GM21528 (cell line): ENCODE results near the gene PXDN.
"Not testable (repeated sequence)": the region's sequence is repeated elsewhere in the genome, so short reads cannot be mapped to it uniquely, and the experiment has no call there.

ENCODE experiments used
- ATAC-seq: cut with Tn5 transposase; IDR thresholded peaks from one replicate; pipeline ENCODE4 v1.9.1; 2021; ENCODE audit warnings: mild to moderate bottlenecking, moderate library complexity; ENCODE audit not compliant: unreplicated experiment, low FRiP score

The PXDN gene, protein sequence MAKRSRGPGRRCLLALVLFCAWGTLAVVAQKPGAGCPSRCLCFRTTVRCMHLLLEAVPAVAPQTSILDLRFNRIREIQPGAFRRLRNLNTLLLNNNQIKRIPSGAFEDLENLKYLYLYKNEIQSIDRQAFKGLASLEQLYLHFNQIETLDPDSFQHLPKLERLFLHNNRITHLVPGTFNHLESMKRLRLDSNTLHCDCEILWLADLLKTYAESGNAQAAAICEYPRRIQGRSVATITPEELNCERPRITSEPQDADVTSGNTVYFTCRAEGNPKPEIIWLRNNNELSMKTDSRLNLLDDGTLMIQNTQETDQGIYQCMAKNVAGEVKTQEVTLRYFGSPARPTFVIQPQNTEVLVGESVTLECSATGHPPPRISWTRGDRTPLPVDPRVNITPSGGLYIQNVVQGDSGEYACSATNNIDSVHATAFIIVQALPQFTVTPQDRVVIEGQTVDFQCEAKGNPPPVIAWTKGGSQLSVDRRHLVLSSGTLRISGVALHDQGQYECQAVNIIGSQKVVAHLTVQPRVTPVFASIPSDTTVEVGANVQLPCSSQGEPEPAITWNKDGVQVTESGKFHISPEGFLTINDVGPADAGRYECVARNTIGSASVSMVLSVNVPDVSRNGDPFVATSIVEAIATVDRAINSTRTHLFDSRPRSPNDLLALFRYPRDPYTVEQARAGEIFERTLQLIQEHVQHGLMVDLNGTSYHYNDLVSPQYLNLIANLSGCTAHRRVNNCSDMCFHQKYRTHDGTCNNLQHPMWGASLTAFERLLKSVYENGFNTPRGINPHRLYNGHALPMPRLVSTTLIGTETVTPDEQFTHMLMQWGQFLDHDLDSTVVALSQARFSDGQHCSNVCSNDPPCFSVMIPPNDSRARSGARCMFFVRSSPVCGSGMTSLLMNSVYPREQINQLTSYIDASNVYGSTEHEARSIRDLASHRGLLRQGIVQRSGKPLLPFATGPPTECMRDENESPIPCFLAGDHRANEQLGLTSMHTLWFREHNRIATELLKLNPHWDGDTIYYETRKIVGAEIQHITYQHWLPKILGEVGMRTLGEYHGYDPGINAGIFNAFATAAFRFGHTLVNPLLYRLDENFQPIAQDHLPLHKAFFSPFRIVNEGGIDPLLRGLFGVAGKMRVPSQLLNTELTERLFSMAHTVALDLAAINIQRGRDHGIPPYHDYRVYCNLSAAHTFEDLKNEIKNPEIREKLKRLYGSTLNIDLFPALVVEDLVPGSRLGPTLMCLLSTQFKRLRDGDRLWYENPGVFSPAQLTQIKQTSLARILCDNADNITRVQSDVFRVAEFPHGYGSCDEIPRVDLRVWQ (N-terminal part only)

DNA sequence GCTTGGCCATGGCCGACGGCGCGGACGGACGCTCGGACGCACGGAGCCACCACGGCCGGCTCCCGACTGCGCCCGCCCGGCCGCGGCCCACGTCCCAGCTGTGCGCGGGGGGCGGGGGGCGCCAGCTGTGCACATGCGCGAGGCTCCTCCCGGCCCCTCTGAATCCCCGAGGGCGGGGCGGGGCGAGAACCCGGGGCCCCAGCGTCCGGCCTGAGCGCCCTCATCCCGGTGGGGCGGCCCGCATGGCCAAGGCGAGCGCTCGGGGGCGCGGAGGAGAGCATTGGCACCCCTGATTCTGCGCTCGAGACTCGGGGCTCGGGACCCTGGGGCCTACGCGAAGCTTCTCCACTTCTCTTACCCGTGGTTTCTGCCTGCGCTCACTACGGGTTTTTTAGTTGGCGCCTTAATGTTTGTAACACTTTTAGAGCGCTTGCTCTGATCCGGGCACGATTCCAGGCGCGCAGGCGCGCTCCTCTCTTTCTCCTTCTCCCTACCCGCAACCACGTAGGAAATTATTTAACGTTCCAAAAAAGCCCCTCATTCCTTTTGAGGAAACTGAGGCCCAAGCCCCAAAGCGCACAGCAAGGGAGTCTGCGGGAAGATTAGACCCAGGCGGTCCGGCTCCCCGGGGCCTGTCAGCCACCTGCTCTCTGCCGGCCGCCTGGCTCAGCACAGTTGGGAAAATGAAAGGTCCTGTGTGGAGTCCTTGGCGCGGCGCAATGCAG lies at the start of gene PXDN:
PXDN (minus strand) TSS at position 70 of the 725 bp plus-strand sequence; CDS start at position 10, 60 bp downstream.
- ATAC-seq = no peak

DNA sequence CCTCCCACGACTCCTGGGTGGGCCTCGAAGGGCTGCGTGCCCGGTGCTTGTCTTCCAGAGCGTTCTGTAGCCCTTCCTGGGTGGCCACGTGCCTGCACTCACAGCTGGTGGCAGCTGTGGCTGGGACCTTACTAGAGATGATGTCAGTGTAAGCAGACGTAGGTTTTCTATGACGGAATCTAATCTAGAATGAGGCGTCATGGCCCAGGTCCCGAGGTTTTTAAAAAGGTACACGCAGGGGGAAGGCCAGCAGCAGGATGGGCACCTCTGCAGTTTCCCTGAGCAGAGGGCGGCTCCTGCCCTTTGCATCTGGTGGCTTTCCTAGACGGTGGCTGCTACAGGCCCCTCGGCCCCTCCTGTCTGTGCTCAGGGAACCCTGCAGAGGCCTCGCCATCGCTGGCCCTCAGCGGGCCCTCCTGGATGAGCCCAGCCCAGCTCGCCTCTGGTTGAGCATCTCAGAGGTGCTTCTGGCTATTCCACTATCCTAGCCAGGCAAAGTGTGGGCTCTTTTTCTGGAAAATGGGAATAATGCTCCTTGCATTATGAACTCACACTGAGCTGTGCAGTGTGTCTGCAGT lies 49.6 kb upstream of the PXDN start:
- no peak for ATAC-seq

DNA sequence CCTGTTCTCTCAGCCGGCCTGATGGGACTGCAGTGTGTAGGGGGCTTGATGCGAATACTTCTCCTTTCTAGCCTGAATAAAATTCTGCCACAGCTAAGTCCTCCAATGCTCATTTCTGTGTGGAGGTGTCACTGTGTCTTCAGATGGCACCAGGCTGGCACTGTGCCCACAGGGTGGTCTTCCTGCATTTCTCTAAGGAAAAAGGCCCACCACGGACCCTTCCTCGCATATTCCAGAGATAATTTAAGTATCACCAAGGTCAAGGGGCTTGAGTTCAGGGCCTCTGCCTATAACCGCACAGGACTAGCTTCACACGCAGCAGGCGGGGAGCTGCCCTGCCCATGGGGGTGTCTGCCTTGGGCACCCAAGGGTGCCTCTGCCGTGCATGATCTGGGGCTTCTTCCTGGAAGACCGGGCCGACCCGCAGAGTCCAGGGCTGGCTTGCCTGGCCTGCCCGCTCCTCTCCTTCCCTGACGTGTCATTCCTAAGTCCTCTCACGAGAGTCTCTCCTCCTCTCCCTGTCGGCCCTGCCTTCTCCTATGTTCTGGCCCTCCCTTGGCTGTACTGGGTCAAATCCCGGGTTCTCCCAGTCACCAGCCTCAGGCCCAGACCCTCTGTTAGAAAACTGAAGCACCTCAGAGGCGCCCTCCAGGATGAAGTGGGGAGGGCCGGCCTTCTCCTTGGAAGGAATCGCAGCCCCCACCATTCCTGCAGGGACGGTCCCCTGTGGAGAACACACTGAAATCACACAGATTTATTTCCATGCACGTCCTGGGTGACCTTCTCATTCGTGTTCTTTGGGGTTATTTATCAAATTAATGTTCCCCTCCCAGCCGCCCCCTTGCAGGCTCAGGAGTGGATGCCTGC lies 48.9 kb upstream of the PXDN start:
- ATAC-seq = no peak

DNA sequence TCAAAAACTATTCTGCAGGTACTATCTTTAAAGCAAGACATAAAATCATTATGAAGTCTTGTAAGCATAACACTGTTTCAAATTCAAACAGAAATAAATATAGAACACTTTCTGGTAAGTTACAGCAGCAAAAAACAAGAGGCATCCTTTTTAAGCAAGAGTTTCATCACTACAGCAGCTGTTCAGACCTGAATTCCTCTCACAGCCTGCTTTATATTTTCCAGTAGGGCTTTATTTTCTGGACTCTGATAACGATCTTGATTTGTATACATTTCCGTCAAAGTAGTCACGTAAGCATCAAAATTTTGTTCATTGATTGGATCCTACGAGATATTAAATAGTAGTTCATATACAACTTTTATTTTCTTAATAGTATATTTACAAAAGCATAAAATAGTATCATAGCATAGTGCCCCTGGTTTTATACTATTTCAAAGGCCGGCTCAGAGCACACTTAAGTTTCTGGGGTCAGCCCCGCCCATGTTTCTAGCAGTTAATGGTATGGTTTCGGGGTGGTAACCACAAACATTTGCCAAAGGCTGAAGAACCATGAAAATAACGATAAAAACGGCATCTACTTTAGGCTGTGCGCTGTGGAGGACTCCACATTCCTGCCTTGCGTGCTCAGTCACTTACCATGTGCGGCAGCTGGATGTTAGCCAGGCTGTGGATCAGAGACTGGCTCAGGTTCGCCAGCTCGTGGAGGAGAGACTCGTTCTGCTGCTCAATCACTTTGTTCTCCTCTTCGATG lies 47.5 kb upstream of the PXDN start:
- ATAC-seq = no peak

DNA sequence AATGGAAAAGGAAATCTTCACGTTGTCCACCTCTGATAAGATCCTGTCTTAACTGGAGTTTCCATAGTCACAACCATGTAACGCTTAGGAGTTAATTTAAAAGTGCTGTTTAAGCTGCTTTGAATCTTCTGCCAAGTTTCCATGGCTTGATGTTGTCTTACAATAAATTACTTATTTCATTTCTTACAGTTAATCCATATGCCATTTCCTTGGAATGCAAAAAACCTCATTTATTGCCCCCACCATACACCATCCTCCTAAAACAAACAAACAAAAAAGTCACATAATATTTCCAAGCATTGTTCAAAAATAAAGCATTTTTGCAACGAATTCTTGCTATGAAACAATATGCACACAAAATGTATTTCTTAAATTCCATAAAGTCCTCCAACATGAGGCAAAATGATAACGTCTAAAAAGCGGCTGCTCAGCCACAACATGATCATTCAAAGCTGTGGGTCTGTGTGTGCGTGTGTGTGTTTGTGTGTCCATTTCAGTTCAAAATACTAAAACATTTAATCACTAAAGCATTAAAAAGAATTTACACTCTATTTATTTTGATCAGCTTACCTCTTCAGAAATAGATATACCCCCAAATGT lies 46.8 kb upstream of the PXDN start:
- no peak for ATAC-seq

DNA sequence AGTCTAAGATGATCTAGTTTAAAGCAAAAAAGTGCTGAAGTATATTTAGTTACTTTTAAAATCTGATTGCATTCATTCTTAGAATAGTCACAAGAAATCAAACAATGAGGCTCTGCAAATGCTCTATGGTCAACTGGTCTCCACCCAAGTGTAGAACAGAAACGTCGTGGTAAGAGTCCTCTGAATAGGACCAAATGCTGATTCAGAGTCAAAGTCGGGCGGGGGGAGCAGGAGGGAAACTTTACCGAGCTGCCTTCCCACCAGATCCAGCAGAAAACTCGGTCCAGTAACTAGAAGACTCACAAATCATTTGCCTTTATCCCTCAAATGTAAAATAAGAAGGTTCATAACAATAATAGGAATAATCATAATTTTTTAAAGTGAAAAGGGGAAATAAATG lies 46.2 kb upstream of the PXDN start:
- ATAC-seq = no peak

DNA sequence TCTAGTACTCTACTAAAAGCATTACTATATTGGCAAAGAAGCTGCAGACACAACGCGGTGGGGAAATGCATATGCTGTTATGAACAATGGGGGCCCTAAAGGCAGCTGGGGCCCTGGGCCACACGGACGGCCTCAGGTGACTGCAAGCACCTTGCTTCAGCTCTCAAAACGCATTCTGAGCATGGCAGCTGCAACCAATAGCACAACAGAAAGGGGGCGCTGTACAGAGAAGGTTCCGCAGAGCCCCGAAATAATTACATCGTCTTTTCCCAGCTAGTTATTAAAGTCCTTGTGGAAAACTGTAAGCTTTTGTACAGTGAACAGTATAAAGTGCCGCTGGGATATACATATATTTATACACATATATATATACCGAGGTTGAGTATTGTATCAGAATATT lies 45.3 kb upstream of the PXDN start:
- ATAC-seq = no peak

DNA sequence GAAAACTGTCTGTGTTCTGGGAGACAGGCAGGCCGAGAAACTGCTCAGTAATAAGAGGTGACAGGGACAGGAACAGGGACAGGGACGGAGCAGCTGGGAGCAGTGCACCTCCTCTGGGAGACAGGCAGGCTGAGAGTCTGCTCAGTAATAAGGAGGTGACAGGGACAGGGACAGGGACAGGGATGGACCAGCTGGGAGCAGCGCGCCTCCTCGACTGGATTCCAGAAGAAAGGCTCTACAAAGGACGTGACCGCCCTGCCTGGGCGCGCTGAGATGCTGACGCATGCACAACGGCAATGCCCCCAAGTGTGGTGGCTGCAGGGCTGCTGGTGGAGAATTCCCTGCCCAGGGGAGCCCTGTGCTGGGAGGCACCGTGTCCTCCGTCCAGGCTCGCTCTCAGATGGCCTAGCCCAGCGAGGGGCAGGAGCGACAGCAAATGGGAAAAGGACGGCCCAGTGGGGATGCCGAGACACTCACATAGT lies 44.2 kb upstream of the PXDN start:
- no peak for ATAC-seq

DNA sequence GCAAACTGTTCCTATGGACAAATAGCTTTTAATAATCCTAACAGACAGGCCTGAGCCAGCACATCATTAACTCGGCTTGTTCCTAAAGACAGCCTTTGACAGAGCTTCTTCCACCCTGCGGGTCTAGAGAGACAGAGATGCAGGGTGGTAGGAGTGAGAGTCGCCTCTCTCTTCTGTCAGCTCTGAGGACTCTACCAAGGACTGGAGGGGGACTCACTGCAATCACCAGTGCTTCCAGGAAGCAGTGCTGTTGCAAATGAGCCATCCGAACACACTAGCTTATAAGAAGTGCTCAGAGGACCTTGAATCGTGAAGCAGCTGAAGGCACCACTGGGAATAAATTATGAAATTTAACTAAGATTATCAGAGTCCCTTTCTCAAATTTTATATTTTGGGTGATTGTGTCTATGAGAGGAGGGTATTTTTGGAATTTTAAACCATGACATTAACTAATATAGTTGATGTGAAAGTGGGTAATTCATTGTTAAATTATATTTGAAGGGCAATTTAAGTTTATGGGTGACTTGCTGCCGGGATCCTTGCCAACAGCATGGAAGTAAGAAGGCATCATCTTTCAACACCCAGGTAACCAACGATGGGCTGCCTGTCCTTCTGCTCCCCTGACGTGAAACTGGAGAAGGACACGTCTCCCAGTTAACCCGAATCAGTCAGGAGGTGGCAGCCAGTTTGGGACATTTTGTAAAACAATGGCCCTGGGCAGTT lies 43.6 kb upstream of the PXDN start:
- ATAC-seq = no peak

DNA sequence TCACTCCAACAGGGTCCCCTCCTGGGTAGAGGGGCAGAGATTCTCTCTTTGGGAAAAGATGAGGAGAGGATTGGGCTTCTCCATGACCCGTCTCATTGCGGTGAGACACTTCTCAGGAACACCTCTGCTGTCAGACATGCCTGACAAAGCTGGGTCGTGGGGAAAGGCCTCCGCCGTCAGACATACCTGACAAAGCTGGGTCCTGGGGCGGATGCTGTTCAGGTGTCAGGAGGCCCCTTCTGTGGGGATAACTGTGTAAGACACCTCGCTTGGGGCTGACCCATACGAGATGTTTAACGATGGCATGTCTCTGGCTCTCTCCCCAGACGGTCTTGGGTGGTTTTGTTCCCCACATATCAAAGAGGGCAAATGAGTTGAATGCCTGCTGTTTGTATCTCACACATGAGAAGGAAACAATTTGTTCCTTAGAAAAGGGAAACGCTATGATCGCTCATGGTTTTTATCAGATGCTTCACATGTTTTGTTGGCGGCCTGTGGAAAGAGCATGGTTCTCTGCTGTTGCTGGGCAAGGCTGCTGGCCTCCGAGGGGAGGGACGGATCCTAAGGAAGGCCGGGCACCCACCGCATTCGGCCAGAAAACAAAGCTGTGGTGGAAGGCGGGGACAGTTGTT lies 40.8 kb upstream of the PXDN start:
- ATAC-seq = no peak

DNA sequence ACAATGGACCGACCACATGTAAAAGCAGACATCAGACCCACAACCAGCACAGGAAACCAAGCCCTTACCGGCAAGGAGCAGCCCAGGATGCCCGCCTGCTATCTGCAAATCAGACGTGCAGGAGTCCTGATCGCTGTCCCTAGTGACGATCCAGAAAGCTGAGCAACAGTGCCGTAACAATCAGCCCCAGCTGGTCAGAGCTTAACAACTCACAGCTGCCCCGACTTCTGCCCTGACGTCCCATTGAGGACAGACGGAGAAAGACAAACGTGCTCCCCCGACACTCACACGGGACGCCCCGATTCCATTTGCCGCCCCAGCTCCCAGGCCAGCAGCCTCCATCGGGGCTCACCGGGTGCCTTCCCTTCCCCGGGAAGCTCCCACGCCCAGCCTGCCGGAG lies 39.8 kb upstream of the PXDN start:
- no peak for ATAC-seq

DNA sequence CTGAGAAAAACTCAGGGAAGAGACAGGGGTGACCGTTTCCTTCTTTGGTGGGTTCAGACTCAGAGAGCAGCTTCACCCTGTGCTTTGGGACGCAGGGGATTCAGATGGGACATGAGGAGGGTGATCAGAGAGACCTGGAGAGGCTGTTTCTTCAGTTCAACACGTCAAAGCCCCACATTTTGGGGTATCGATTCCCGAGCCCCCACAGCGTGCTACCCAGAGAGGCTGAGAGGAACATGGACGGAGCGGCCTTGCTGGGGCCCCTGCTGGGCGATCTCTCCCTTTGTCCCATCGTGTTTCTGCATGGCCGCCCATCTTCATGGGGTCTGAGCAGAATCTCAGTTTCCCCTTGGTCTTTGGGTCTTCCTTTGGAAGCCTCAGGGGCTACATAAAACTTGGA lies 38.2 kb upstream of the PXDN start:
- ATAC-seq = no peak

DNA sequence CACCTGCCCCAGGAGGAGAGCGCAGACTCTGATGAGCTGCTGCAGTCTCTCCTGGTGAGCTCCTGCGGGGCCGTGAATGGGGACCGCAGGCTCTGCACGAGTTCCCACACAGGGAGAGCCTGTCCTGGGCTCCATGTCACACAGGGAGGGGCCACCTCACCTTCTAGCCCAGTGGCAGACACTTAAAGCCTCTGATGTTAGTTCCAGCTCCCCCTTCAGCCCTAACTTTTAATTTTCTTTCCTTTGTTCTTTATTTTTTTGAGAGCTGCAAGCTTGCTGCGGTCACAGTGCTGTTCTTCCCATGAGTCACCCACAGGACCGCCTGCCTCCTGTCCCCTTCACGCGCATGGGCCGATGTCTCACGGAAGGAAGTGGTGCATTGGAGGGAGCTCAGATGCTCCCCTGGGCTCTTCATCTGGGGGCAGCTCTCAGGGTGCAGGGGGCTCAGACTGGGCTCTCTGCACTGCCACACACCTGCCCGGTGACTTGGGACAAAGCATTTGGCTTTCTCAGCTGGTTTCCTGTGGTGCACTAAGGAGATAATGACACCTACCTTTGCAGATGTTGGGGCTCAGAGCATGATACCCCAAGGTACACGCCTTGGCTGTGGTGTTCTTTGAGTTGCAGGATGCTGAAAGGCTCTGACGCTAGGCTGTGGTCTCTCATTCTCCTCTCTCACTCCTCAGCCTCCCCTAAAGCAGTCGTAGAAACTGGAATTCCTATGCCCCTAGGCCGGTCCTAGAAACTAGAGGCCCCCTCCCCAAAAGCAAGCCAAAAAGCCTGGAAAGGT lies 37.2 kb upstream of the PXDN start:
- ATAC-seq = no peak

DNA sequence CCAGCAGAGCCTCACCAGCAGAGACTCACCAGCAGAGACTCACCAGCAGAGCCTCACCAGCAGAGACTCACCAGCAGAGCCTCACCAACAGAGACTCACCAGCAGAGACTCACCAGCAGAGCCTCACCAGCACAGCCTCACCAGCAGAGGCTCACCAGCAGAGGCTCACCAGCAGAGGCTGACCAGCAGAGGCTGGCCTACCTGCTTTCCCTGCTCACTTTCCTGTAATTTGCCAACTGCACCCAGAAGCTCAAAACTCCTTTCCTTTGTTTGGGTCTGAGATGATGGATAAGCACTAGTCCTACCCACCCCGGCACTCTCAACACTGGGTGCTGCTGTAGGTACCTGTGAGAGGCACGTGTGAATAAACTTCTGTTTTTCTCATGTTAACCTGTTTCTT lies 36.4 kb upstream of the PXDN start:
- ATAC-seq = no peak

DNA sequence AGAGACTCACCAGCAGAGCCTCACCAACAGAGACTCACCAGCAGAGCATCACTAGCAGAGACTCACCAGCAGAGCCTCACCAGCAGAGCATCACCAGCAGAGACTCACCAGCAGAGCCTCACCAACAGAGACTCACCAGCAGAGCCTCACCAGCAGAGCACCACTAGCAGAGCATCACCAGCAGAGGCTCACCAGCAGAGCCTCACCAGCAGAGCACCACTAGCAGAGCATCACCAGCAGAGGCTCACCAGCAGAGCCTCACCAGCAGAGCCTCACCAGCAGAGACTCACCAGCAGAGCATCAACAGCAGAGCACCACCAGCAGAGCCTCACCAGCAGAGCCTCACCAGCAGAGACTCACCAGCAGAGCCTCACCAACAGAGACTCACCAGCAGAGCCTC lies 35.7 kb upstream of the PXDN start:
- not testable (repeated sequence) for ATAC-seq

DNA sequence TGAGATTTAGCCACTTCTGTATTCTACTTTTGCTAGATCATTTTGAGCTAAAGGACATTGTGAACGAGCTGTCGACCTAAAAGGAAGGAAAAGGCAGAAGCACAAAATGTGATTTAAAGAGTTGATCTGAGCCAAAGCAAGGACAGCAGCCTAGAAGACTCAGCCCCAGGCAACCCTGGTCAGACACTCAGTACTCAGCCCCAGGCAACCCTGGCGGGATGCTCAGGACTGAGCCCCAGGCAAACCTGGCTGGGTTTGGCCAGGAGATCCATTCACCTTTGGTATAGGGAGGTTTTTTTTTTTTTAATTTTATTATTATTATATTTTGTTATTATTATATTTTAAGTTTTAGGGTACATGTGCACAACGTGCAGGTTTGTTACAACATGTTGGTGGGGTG lies 34.3 kb upstream of the PXDN start:
- ATAC-seq = no peak
